ENCODE measurements around the gene EPN2. TPM values are rescaled to one million over a fixed set of nuclear protein-coding genes. Genes with fewer than 3 reads are reported as not detected.

Gene EPN2
- total RNA-seq, 2 experiments from 2014 or later, result 20.1 to 20.4 TPM

GRCh38 chr17:19375732-19376131 is 138.6 kb downstream of the EPN2 start:
- Histone ChIP-seq H3K79me2 (ENCODE audit: insufficient read depth, low read depth, low read length) (peaks cover 7% of the 10 kb centered on the region; the same call in 1 of the 2 replicates), H3K36me3 (ENCODE audit: insufficient read depth, low read length) (peaks cover 13% of the 10 kb centered on the region; the same call in 1 of the 2 replicates), H2AFZ (ENCODE audit: low read length) (no peak overlapping the region), H3K4me3 (ENCODE audit: low read depth, low read length, poor library complexity, severe bottlenecking) (no peak overlapping the region), H4K20me1 (ENCODE audit: insufficient read depth, low read length) (no peaks in the 10 kb centered on the region), H3K9me2 (ENCODE audit: insufficient read depth, low read length) (no peaks in the 10 kb centered on the region), H3K27ac (ENCODE audit: low read depth, low read length, poor library complexity, severe bottlenecking) (no peak overlapping the region), H3K9me3 (ENCODE audit: low read length) (no peaks in the 10 kb centered on the region), H3K4me2 (ENCODE audit: low read length) (0 out of 2 replicates have a peak overlapping the region, but pooled peaks have one; percentile 11), H3K4me1 (ENCODE audit: insufficient read depth, low read length, poor library complexity, severe bottlenecking) (peaks cover 37% of the 10 kb centered on the region)
- ChIA-PET CTCF (ENCODE audit: unreplicated experiment) (no interaction called here), POLR2A (interaction anchor here (1.5 kb wide), 1 partner anchor 13 kb away, joined by 3 read pairs; the partner anchor contains the start of gene B9D1)
- DNase-seq (ENCODE audit: low spot score), result no peak
- TF ChIP-seq CTCF (conservative IDR thresholded peaks at IDR 0.05; ENCODE audit: low read length), result no peak
- TF ChIP-seq EZH2phosphoT487 (IDR thresholded peaks at IDR 0.05; ENCODE audit: borderline replicate concordance, low read depth, low read length), result no peak
- intact Hi-C loops (cut with micrococcal nuclease; ENCODE audit: unreplicated experiment), result loop anchor here (5.0 to 10.0 kb wide), 3 partner anchors 87 to 269 kb away; partner anchors contain the start of gene ALDH3A2
- BruUV-seq (replicated peaks), result no TSS peak

- DNase-seq (ENCODE audit: low spot score), result no peak
- H3K27ac ChIP-seq (ENCODE audit: low read depth, low read length, poor library complexity, severe bottlenecking), result peak overlapping the region; percentile 70
- BruUV-seq (replicated peaks), result no TSS peak
- peaks cover 26% of the 10 kb centered on the region for H3K4me1 ChIP-seq (ENCODE audit: insufficient read depth, low read length, poor library complexity, severe bottlenecking)
- CTCF ChIA-PET (ENCODE audit: unreplicated experiment), result no interaction called here
- H4K20me1 ChIP-seq (ENCODE audit: insufficient read depth, low read length), result no peaks in the 10 kb centered on the region
- intact Hi-C loops (cut with micrococcal nuclease; ENCODE audit: unreplicated experiment), result loop anchor here (5.0 to 10.0 kb wide), 3 partner anchors 85 to 268 kb away; partner anchors contain the start of gene ALDH3A2
- H3K36me3 ChIP-seq (ENCODE audit: insufficient read depth, low read length), result peaks cover 22% of the 10 kb centered on the region; the same call in 1 of the 2 replicates
- peak overlapping the region; percentile 84 for H3K4me3 ChIP-seq (ENCODE audit: low read depth, low read length, poor library complexity, severe bottlenecking)
- no peaks in the 10 kb centered on the region for H3K9me2 ChIP-seq (ENCODE audit: insufficient read depth, low read length)
- H3K9me3 ChIP-seq (ENCODE audit: low read length), result no peaks in the 10 kb centered on the region
- H3K4me2 ChIP-seq (ENCODE audit: low read length), result peak overlapping the region; percentile 94
- POLR2A ChIA-PET, result interaction anchor here (1.4 to 2.3 kb wide), 3 partner anchors 12 to 271 kb away, joined by 4 to 19 read pairs (median 13); no protein-coding TSS in a partner anchor
- peak overlapping the region; percentile 88 for H2AFZ ChIP-seq (ENCODE audit: low read length)
- TF ChIP-seq CTCF (conservative IDR thresholded peaks at IDR 0.05; ENCODE audit: low read length), result no peak
- TF ChIP-seq EZH2phosphoT487 (IDR thresholded peaks at IDR 0.05; ENCODE audit: borderline replicate concordance, low read depth, low read length), result no peak
- H3K79me2 ChIP-seq (ENCODE audit: insufficient read depth, low read depth, low read length), result peaks cover 7% of the 10 kb centered on the region; the same call in 1 of the 2 replicates
Observed at GRCh38 chr17:19376811-19377210, 139.6 kb downstream of the EPN2 start.

Measured in OCI-LY7 (cell line).